Anterior cingulate cortex (tissue), 58 donors: ENCODE results near the gene PDZRN3.
A peak's percentile ranks its signal among the peaks of the same experiment; 100 is the strongest.
"Not testable (repeated sequence)": the region's sequence is repeated elsewhere in the genome, so short reads cannot be mapped to it uniquely, and the experiment has no call there.

ENCODE experiments used
- DNase-seq, 58 donors: peaks; one replicate each; lab custom pipeline; 2025; lab: John Stamatoyannopoulos, UW

PDZRN3 gene

GRCh38 chr3:73471986-73472787 is 152.6 kb downstream of the PDZRN3 start:
- DNase-seq = no peak

- no peak for DNase-seq
These were observed 153.9 kb downstream of the PDZRN3 start for GRCh38 chr3:73470860-73471259.

- DNase-seq = no peak
These were observed 155.4 kb downstream of the PDZRN3 start for GRCh38 chr3:73469331-73469730.

GRCh38 chr3:73467211-73467610 is 157.5 kb downstream of the PDZRN3 start:
- DNase-seq = no peak

- DNase-seq = no peak
These were observed 158.8 kb downstream of the PDZRN3 start for GRCh38 chr3:73465926-73466325.

- DNase-seq = not testable (repeated sequence)
These were observed 160.6 kb downstream of the PDZRN3 start for GRCh38 chr3:73464126-73464525.

- DNase-seq = no peak
These were observed 163.2 kb downstream of the PDZRN3 start for GRCh38 chr3:73461547-73461946.

- no peak for DNase-seq
These were observed 165.0 kb downstream of the PDZRN3 start for GRCh38 chr3:73459711-73460110.

- DNase-seq = no peak
These were observed 171.1 kb downstream of the PDZRN3 start for GRCh38 chr3:73453666-73454065.

- DNase-seq = no peak
These were observed 172.0 kb downstream of the PDZRN3 start for GRCh38 chr3:73452729-73453128.

- DNase-seq = no peak
These were observed 173.3 kb downstream of the PDZRN3 start for GRCh38 chr3:73451301-73451944.

GRCh38 chr3:73449774-73450173 is 175.0 kb downstream of the PDZRN3 start:
- no peak for DNase-seq

- DNase-seq = no peak
These were observed 175.9 kb downstream of the PDZRN3 start for GRCh38 chr3:73448761-73449301.

- DNase-seq = no peak
These were observed 176.7 kb downstream of the PDZRN3 start for GRCh38 chr3:73448041-73448440.

- no peak for DNase-seq
These were observed 177.6 kb downstream of the PDZRN3 start for GRCh38 chr3:73447111-73447510.

GRCh38 chr3:73446467-73447110 is 178.2 kb downstream of the PDZRN3 start:
- DNase-seq = peak in 1 of 58 donors; percentile 8

GRCh38 chr3:73442886-73443285 is 181.9 kb downstream of the PDZRN3 start:
- no peak for DNase-seq

- no peak for DNase-seq
These were observed 182.6 kb downstream of the PDZRN3 start for GRCh38 chr3:73442152-73442551.

- no peak for DNase-seq
These were observed 186.9 kb downstream of the PDZRN3 start for GRCh38 chr3:73437828-73438227.

GRCh38 chr3:73435055-73435454 is 189.7 kb downstream of the PDZRN3 start:
- no peak for DNase-seq

- peak in 16 of 58 donors; percentile 5 to 42 (median 18) for DNase-seq
These were observed 191.1 kb downstream of the PDZRN3 start for GRCh38 chr3:73433687-73434086.
